ENCODE data around the gene ADAM10. TPM values are rescaled to one million over a fixed set of nuclear protein-coding genes. Genes with fewer than 3 reads are reported as not detected.
"Not testable (repeated sequence)": the region's sequence is repeated elsewhere in the genome, so short reads cannot be mapped to it uniquely, and the experiment has no call there.

ADAM10 gene
- total RNA-seq, 1 donor from 2014 or later, result 243 TPM

- Histone ChIP-seq H3K4me2 (ENCODE audit: low read length) (no peak overlapping the region), H3K27me3 (ENCODE audit: insufficient read depth, low read length) (no peaks in the 10 kb centered on the region), H3K79me2 (ENCODE audit: insufficient read depth, low read length) (no peaks in the 10 kb centered on the region), H3K9me3 (ENCODE audit: insufficient read depth, low read depth, low read length) (no peaks in the 10 kb centered on the region), H3K9ac (ENCODE audit: low read length) (no peak overlapping the region), H3K27ac (ENCODE audit: low read depth, low read length) (no peak overlapping the region), H2AFZ (ENCODE audit: low read depth, low read length) (no peak overlapping the region), H3K36me3 (ENCODE audit: insufficient read depth, low read length) (peaks cover 10% of the 10 kb centered on the region), H3K4me1 (ENCODE audit: insufficient read depth, low read length) (no peaks in the 10 kb centered on the region), H4K20me1 (ENCODE audit: insufficient read depth, low read length) (no peaks in the 10 kb centered on the region), H3K4me3 (ENCODE audit: insufficient read depth, low read depth, low read length) (no peak overlapping the region)
- TF ChIP-seq CTCF (IDR thresholded peaks at IDR 0.05; ENCODE audit: insufficient read depth, low read depth, low read length) (no peak), EZH2 (IDR thresholded peaks at IDR 0.05; ENCODE audit: insufficient read depth, low read length) (no peak)
- H3K27me3 Mint-ChIP-seq (ENCODE audit: low read depth, unreplicated experiment), result no peaks in the 10 kb centered on the region
- H3K9me3 Mint-ChIP-seq (ENCODE audit: unreplicated experiment), result no peaks in the 10 kb centered on the region
- peaks cover 22% of the 10 kb centered on the region for H3K36me3 Mint-ChIP-seq (ENCODE audit: low read depth, unreplicated experiment)
- H3K4me1 Mint-ChIP-seq (ENCODE audit: low read depth, unreplicated experiment), result peaks cover 16% of the 10 kb centered on the region
- FAIRE-seq, result no peak
- H3K27ac Mint-ChIP-seq (ENCODE audit: unreplicated experiment), result no peak overlapping the region
- no peak for DNase-seq (ENCODE audit: low read depth)
- H3K4me3 Mint-ChIP-seq (ENCODE audit: unreplicated experiment), result no peak overlapping the region
These were observed 122.5 kb downstream of the ADAM10 start for GRCh38 chr15:58627046-58627445.

GRCh38 chr15:58626378-58626777 lies 123.1 kb downstream of the ADAM10 start:
- Histone ChIP-seq H3K4me1 (ENCODE audit: insufficient read depth, low read length) (no peaks in the 10 kb centered on the region), H3K27me3 (ENCODE audit: insufficient read depth, low read length) (no peaks in the 10 kb centered on the region), H2AFZ (ENCODE audit: low read depth, low read length) (no peak overlapping the region), H4K20me1 (ENCODE audit: insufficient read depth, low read length) (no peaks in the 10 kb centered on the region), H3K4me3 (ENCODE audit: insufficient read depth, low read depth, low read length) (no peak overlapping the region), H3K79me2 (ENCODE audit: insufficient read depth, low read length) (no peaks in the 10 kb centered on the region), H3K9ac (ENCODE audit: low read length) (no peak overlapping the region), H3K4me2 (ENCODE audit: low read length) (no peak overlapping the region), H3K9me3 (ENCODE audit: insufficient read depth, low read depth, low read length) (no peaks in the 10 kb centered on the region), H3K36me3 (ENCODE audit: insufficient read depth, low read length) (peaks cover 10% of the 10 kb centered on the region), H3K27ac (ENCODE audit: low read depth, low read length) (no peak overlapping the region)
- H3K4me3 Mint-ChIP-seq (ENCODE audit: unreplicated experiment), result no peak overlapping the region
- no peaks in the 10 kb centered on the region for H3K9me3 Mint-ChIP-seq (ENCODE audit: unreplicated experiment)
- no peak overlapping the region for H3K27ac Mint-ChIP-seq (ENCODE audit: unreplicated experiment)
- DNase-seq (ENCODE audit: low read depth) (no peak), FAIRE-seq (no peak)
- H3K27me3 Mint-ChIP-seq (ENCODE audit: low read depth, unreplicated experiment), result no peaks in the 10 kb centered on the region
- TF ChIP-seq CTCF (IDR thresholded peaks at IDR 0.05; ENCODE audit: insufficient read depth, low read depth, low read length) (no peak), EZH2 (IDR thresholded peaks at IDR 0.05; ENCODE audit: insufficient read depth, low read length) (no peak)
- peaks cover 16% of the 10 kb centered on the region for H3K4me1 Mint-ChIP-seq (ENCODE audit: low read depth, unreplicated experiment)
- H3K36me3 Mint-ChIP-seq (ENCODE audit: low read depth, unreplicated experiment), result peaks cover 19% of the 10 kb centered on the region

- Histone ChIP-seq H4K20me1 (ENCODE audit: insufficient read depth, low read length) (no peaks in the 10 kb centered on the region), H3K36me3 (ENCODE audit: insufficient read depth, low read length) (peaks cover 10% of the 10 kb centered on the region), H3K79me2 (ENCODE audit: insufficient read depth, low read length) (no peaks in the 10 kb centered on the region), H2AFZ (ENCODE audit: low read depth, low read length) (no peak overlapping the region), H3K27ac (ENCODE audit: low read depth, low read length) (no peak overlapping the region), H3K4me3 (ENCODE audit: insufficient read depth, low read depth, low read length) (no peak overlapping the region), H3K27me3 (ENCODE audit: insufficient read depth, low read length) (no peaks in the 10 kb centered on the region), H3K9ac (ENCODE audit: low read length) (no peak overlapping the region), H3K4me1 (ENCODE audit: insufficient read depth, low read length) (no peaks in the 10 kb centered on the region), H3K4me2 (ENCODE audit: low read length) (no peak overlapping the region), H3K9me3 (ENCODE audit: insufficient read depth, low read depth, low read length) (no peaks in the 10 kb centered on the region)
- H3K4me3 Mint-ChIP-seq (ENCODE audit: unreplicated experiment), result no peak overlapping the region
- H3K27me3 Mint-ChIP-seq (ENCODE audit: low read depth, unreplicated experiment), result no peaks in the 10 kb centered on the region
- H3K36me3 Mint-ChIP-seq (ENCODE audit: low read depth, unreplicated experiment), result peaks cover 29% of the 10 kb centered on the region
- DNase-seq (ENCODE audit: low read depth) (no peak), FAIRE-seq (no peak)
- TF ChIP-seq EZH2 (IDR thresholded peaks at IDR 0.05; ENCODE audit: insufficient read depth, low read length) (no peak), CTCF (IDR thresholded peaks at IDR 0.05; ENCODE audit: insufficient read depth, low read depth, low read length) (no peak)
- no peak overlapping the region for H3K27ac Mint-ChIP-seq (ENCODE audit: unreplicated experiment)
- H3K9me3 Mint-ChIP-seq (ENCODE audit: unreplicated experiment), result peaks cover 2% of the 10 kb centered on the region
- peaks cover 7% of the 10 kb centered on the region for H3K4me1 Mint-ChIP-seq (ENCODE audit: low read depth, unreplicated experiment)
These were observed 126.6 kb downstream of the ADAM10 start for GRCh38 chr15:58622877-58623276.

- not testable (repeated sequence) for H3K4me3 Mint-ChIP-seq (ENCODE audit: unreplicated experiment); H3K27ac Mint-ChIP-seq (ENCODE audit: unreplicated experiment); H3K27me3 ChIP-seq (ENCODE audit: insufficient read depth, low read length); H3K27me3 Mint-ChIP-seq (ENCODE audit: low read depth, unreplicated experiment); H3K27ac ChIP-seq (ENCODE audit: low read depth, low read length); H3K9me3 ChIP-seq (ENCODE audit: insufficient read depth, low read depth, low read length); FAIRE-seq; H3K9me3 Mint-ChIP-seq (ENCODE audit: unreplicated experiment); H3K36me3 ChIP-seq (ENCODE audit: insufficient read depth, low read length); DNase-seq (ENCODE audit: low read depth); H3K4me2 ChIP-seq (ENCODE audit: low read length); H3K9ac ChIP-seq (ENCODE audit: low read length); H2AFZ ChIP-seq (ENCODE audit: low read depth, low read length); H3K4me1 ChIP-seq (ENCODE audit: insufficient read depth, low read length); H4K20me1 ChIP-seq (ENCODE audit: insufficient read depth, low read length); H3K4me1 Mint-ChIP-seq (ENCODE audit: low read depth, unreplicated experiment); H3K79me2 ChIP-seq (ENCODE audit: insufficient read depth, low read length); H3K4me3 ChIP-seq (ENCODE audit: insufficient read depth, low read depth, low read length)
- H3K36me3 Mint-ChIP-seq (ENCODE audit: low read depth, unreplicated experiment), result peaks cover 40% of the 10 kb centered on the region
These were observed 129.2 kb downstream of the ADAM10 start for GRCh38 chr15:58620268-58620667.
